Measurements from ENCODE around the gene OPA1. TPM values are rescaled to one million over a fixed set of nuclear protein-coding genes. Genes with fewer than 3 reads are reported as not detected.

OPA1 gene
- total and polyA plus RNA-seq, 2 experiments from 2014 or later = 24.9 to 89.9 TPM

GRCh38 chr3:193711523-193711963, 118.5 kb downstream of the OPA1 start:
- no peak overlapping the region for H3K4me3 Mint-ChIP-seq
- H3K27me3 Mint-ChIP-seq (ENCODE audit: insufficient read depth, low read depth, poor library complexity) = peaks cover 9% of the 10 kb centered on the region
- Histone ChIP-seq H3K4me2 (no peak overlapping the region), H3K4me3 (no peak overlapping the region), H3K27me3 (ENCODE audit: insufficient read depth) (no peaks in the 10 kb centered on the region), H3K36me3 (ENCODE audit: insufficient read depth) (peaks cover 19% of the 10 kb centered on the region), H3K4me1 (ENCODE audit: insufficient read depth) (peaks cover 11% of the 10 kb centered on the region; the same call in 1 of the 2 replicates), H3K9me2 (ENCODE audit: insufficient read depth) (no peaks in the 10 kb centered on the region), H3K79me2 (replicated peaks; ENCODE audit: insufficient read depth) (no peaks in the 10 kb centered on the region), H4K20me1 (replicated peaks; ENCODE audit: insufficient read depth) (no peaks in the 10 kb centered on the region), H2AFZ (no peak overlapping the region), H3F3A (replicated peaks; ENCODE audit: low read depth) (no peaks in the 10 kb centered on the region; the same call in 1 of the 2 replicates), H3K27ac (ENCODE audit: low read depth) (no peak overlapping the region)
- H3K4me1 Mint-ChIP-seq = peaks cover 15% of the 10 kb centered on the region
- H3K36me3 Mint-ChIP-seq (ENCODE audit: low read depth) = peaks cover 34% of the 10 kb centered on the region
- no peak overlapping the region for H3K27ac Mint-ChIP-seq
- ATAC-seq (peak; percentile 15; the same call in 1 of the 3 replicates), DNase-seq (ENCODE audit: low spot score) (no peak)
- TF ChIP-seq EZH2phosphoT487 (IDR thresholded peaks at IDR 0.05; ENCODE audit: unreplicated experiment) (no peak), ZNF331 (CRISPR knock-in tag; IDR thresholded peaks at IDR 0.05; ENCODE audit: low read depth) (no peak), EZH2 (IDR thresholded peaks at IDR 0.05; ENCODE audit: low read depth, unreplicated experiment) (no peak), REST (IDR thresholded peaks at IDR 0.05; ENCODE audit: unreplicated experiment) (no peak), POLR2AphosphoS5 (IDR thresholded peaks at IDR 0.05; ENCODE audit: low read depth) (no peak), JUNB (IDR thresholded peaks at IDR 0.05; ENCODE audit: unreplicated experiment) (no peak), NANOG (IDR thresholded peaks at IDR 0.05; ENCODE audit: borderline replicate concordance) (no peak), ZNF114 (CRISPR knock-in tag; IDR thresholded peaks at IDR 0.05) (no peak), STAT1 (IDR thresholded peaks at IDR 0.05; ENCODE audit: unreplicated experiment) (no peak), CREB1 (CRISPR knock-in tag; IDR thresholded peaks at IDR 0.05; ENCODE audit: low read depth) (no peak)
- TF ChIP-seq, protein P1, sequence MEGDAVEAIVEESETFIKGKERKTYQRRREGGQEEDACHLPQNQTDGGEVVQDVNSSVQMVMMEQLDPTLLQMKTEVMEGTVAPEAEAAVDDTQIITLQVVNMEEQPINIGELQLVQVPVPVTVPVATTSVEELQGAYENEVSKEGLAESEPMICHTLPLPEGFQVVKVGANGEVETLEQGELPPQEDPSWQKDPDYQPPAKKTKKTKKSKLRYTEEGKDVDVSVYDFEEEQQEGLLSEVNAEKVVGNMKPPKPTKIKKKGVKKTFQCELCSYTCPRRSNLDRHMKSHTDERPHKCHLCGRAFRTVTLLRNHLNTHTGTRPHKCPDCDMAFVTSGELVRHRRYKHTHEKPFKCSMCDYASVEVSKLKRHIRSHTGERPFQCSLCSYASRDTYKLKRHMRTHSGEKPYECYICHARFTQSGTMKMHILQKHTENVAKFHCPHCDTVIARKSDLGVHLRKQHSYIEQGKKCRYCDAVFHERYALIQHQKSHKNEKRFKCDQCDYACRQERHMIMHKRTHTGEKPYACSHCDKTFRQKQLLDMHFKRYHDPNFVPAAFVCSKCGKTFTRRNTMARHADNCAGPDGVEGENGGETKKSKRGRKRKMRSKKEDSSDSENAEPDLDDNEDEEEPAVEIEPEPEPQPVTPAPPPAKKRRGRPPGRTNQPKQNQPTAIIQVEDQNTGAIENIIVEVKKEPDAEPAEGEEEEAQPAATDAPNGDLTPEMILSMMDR (conservative IDR thresholded peaks at IDR 0.05; ENCODE audit: low read depth in 2 of 2) = no peak
- TF ChIP-seq, protein P2, sequence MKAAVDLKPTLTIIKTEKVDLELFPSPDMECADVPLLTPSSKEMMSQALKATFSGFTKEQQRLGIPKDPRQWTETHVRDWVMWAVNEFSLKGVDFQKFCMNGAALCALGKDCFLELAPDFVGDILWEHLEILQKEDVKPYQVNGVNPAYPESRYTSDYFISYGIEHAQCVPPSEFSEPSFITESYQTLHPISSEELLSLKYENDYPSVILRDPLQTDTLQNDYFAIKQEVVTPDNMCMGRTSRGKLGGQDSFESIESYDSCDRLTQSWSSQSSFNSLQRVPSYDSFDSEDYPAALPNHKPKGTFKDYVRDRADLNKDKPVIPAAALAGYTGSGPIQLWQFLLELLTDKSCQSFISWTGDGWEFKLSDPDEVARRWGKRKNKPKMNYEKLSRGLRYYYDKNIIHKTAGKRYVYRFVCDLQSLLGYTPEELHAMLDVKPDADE (IDR thresholded peaks at IDR 0.05) = no peak
- TF ChIP-seq, protein P3, sequence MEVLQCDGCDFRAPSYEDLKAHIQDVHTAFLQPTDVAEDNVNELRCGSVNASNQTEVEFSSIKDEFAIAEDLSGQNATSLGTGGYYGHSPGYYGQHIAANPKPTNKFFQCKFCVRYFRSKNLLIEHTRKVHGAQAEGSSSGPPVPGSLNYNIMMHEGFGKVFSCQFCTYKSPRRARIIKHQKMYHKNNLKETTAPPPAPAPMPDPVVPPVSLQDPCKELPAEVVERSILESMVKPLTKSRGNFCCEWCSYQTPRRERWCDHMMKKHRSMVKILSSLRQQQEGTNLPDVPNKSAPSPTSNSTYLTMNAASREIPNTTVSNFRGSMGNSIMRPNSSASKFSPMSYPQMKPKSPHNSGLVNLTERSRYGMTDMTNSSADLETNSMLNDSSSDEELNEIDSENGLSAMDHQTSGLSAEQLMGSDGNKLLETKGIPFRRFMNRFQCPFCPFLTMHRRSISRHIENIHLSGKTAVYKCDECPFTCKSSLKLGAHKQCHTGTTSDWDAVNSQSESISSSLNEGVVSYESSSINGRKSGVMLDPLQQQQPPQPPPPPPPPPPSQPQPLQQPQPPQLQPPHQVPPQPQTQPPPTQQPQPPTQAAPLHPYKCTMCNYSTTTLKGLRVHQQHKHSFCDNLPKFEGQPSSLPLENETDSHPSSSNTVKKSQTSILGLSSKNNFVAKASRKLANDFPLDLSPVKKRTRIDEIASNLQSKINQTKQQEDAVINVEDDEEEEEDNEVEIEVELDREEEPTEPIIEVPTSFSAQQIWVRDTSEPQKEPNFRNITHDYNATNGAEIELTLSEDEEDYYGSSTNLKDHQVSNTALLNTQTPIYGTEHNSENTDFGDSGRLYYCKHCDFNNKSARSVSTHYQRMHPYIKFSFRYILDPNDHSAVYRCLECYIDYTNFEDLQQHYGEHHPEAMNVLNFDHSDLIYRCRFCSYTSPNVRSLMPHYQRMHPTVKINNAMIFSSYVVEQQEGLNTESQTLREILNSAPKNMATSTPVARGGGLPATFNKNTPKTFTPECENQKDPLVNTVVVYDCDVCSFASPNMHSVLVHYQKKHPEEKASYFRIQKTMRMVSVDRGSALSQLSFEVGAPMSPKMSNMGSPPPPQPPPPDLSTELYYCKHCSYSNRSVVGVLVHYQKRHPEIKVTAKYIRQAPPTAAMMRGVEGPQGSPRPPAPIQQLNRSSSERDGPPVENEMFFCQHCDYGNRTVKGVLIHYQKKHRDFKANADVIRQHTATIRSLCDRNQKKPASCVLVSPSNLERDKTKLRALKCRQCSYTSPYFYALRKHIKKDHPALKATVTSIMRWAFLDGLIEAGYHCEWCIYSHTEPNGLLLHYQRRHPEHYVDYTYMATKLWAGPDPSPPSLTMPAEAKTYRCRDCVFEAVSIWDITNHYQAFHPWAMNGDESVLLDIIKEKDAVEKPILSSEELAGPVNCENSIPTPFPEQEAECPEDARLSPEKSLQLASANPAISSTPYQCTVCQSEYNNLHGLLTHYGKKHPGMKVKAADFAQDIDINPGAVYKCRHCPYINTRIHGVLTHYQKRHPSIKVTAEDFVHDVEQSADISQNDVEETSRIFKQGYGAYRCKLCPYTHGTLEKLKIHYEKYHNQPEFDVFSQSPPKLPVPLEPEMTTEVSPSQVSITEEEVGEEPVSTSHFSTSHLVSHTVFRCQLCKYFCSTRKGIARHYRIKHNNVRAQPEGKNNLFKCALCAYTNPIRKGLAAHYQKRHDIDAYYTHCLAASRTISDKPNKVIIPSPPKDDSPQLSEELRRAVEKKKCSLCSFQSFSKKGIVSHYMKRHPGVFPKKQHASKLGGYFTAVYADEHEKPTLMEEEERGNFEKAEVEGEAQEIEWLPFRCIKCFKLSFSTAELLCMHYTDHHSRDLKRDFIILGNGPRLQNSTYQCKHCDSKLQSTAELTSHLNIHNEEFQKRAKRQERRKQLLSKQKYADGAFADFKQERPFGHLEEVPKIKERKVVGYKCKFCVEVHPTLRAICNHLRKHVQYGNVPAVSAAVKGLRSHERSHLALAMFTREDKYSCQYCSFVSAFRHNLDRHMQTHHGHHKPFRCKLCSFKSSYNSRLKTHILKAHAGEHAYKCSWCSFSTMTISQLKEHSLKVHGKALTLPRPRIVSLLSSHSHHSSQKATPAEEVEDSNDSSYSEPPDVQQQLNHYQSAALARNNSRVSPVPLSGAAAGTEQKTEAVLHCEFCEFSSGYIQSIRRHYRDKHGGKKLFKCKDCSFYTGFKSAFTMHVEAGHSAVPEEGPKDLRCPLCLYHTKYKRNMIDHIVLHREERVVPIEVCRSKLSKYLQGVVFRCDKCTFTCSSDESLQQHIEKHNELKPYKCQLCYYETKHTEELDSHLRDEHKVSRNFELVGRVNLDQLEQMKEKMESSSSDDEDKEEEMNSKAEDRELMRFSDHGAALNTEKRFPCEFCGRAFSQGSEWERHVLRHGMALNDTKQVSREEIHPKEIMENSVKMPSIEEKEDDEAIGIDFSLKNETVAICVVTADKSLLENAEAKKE (CRISPR knock-in tag; IDR thresholded peaks at IDR 0.05) = no peak
- peaks cover 44% of the 10 kb centered on the region for H3K9me3 Mint-ChIP-seq

Data from GM23338 (cell line).